Astrocyte (in vitro differentiated cells and primary cell): ENCODE measurements around the gene FABP7. TPM values are rescaled to one million over a fixed set of nuclear protein-coding genes. Genes with fewer than 3 reads are reported as not detected.
"Not testable (repeated sequence)": the region's sequence is repeated elsewhere in the genome, so short reads cannot be mapped to it uniquely, and the experiment has no call there.

Experiments
- DNase-seq: peaks from one replicate; pipeline ENCODE4 v3.0.0-alpha.2; 2010; ENCODE audit warnings: low read depth
- FAIRE-seq: peaks from 2 replicates; lab custom pipeline; 2011; peaks lifted over from hg19 to GRCh38; lab: Jason Lieb, UNC
- H2AFZ ChIP-seq: 2 replicates; pipeline ENCODE4 v1.6.0; 2012; ENCODE audit warnings: low read depth, low read length, inconsistent platforms
- H3K27ac ChIP-seq: 2 replicates; pipeline ENCODE4 v1.5.1; 2011; ENCODE audit warnings: low read depth, low read length, inconsistent platforms
- H3K27me3 ChIP-seq: 2 replicates; pipeline ENCODE4 v1.6.0; 2011; ENCODE audit warnings: low read length, inconsistent platforms; ENCODE audit not compliant: insufficient read depth
- H3K36me3 ChIP-seq: 2 replicates; pipeline ENCODE4 v1.5.1; 2011; ENCODE audit warnings: low read length, inconsistent platforms; ENCODE audit not compliant: insufficient read depth
- H3K4me1 ChIP-seq: 2 replicates; pipeline ENCODE4 v1.5.1; 2011; ENCODE audit warnings: low read length, inconsistent platforms; ENCODE audit not compliant: insufficient read depth
- H3K4me2 ChIP-seq: 2 replicates; pipeline ENCODE4 v1.6.0; 2012; ENCODE audit warnings: low read length, inconsistent platforms
- H3K4me3 ChIP-seq: 2 replicates; pipeline ENCODE4 v1.5.1; 2011; ENCODE audit warnings: low read depth, mild to moderate bottlenecking, low read length, inconsistent platforms; ENCODE audit not compliant: insufficient read depth
- H3K79me2 ChIP-seq: 2 replicates; pipeline ENCODE4 v1.6.0; 2012; ENCODE audit warnings: mild to moderate bottlenecking, low read length, inconsistent platforms; ENCODE audit not compliant: insufficient read depth
- H3K9ac ChIP-seq: 2 replicates; pipeline ENCODE4 v1.6.0; 2012; ENCODE audit warnings: mild to moderate bottlenecking, low read length, inconsistent platforms
- H3K9me3 ChIP-seq: 2 replicates; pipeline ENCODE4 v1.5.1; 2012; ENCODE audit warnings: low read depth, mild to moderate bottlenecking, low read length, inconsistent platforms; ENCODE audit not compliant: insufficient read depth
- H4K20me1 ChIP-seq: 2 replicates; pipeline ENCODE4 v1.6.0; 2012; ENCODE audit warnings: low read length, inconsistent platforms; ENCODE audit not compliant: insufficient read depth
- H3K27ac Mint-ChIP-seq: one replicate; pipeline ENCODE4 v1.8.0; 2021; ENCODE audit warnings: mild to moderate bottlenecking, mixed read lengths; ENCODE audit not compliant: unreplicated experiment
- H3K27me3 Mint-ChIP-seq: one replicate; pipeline ENCODE4 v1.8.0; 2021; ENCODE audit warnings: low read depth, mixed read lengths; ENCODE audit not compliant: unreplicated experiment
- H3K36me3 Mint-ChIP-seq: one replicate; pipeline ENCODE4 v1.8.0; 2021; ENCODE audit warnings: low read depth, mixed read lengths; ENCODE audit not compliant: unreplicated experiment
- H3K4me1 Mint-ChIP-seq: one replicate; pipeline ENCODE4 v1.8.0; 2021; ENCODE audit warnings: low read depth, mixed read lengths; ENCODE audit not compliant: unreplicated experiment
- H3K4me3 Mint-ChIP-seq: one replicate; pipeline ENCODE4 v1.8.0; 2021; ENCODE audit warnings: mild to moderate bottlenecking, moderate library complexity, mixed read lengths; ENCODE audit not compliant: unreplicated experiment
- H3K9me3 Mint-ChIP-seq: one replicate; pipeline ENCODE4 v1.8.0; 2021; ENCODE audit warnings: mild to moderate bottlenecking, mixed read lengths; ENCODE audit not compliant: unreplicated experiment
- CTCF ChIP-seq: IDR thresholded peaks from 2 replicates; pipeline ENCODE4 v1.5.1; 2011; ENCODE audit warnings: low read depth, mild to moderate bottlenecking, inconsistent platforms, low read length, moderate library complexity; ENCODE audit not compliant: insufficient read depth
- EZH2 ChIP-seq: IDR thresholded peaks from 2 replicates; pipeline ENCODE4 v1.6.1; 2012; ENCODE audit warnings: mild to moderate bottlenecking, low read length, inconsistent platforms; ENCODE audit not compliant: insufficient read depth
- total RNA-seq: library from RNA; stranded (reverse); gene quantifications from 2 replicates; pipeline ENCODE4 v1.2.1, GENCODE V29; 2021

The FABP7 gene
- total RNA-seq, 1 donor from 2014 or later: 1.1 TPM

GRCh38 chr6:122740936-122741335, 38.6 kb upstream of the FABP7 start:
- DNase-seq: no peak
- Histone ChIP-seq H3K4me2 (no peak overlapping the region), H3K9ac (no peak overlapping the region), H3K27ac (no peak overlapping the region), H3K4me3 (no peak overlapping the region), H3K9me3 (no peaks in the 10 kb centered on the region), H4K20me1 (no peaks in the 10 kb centered on the region), H3K79me2 (no peaks in the 10 kb centered on the region), H2AFZ (no peak overlapping the region), H3K27me3 (no peaks in the 10 kb centered on the region), H3K4me1 (no peaks in the 10 kb centered on the region), H3K36me3 (no peaks in the 10 kb centered on the region)
- H3K27me3 Mint-ChIP-seq: no peaks in the 10 kb centered on the region
- TF ChIP-seq CTCF: no peak
- no peak for TF ChIP-seq EZH2
- FAIRE-seq: no peak
- no peaks in the 10 kb centered on the region for H3K36me3 Mint-ChIP-seq
- H3K4me1 Mint-ChIP-seq: peaks cover 3% of the 10 kb centered on the region
- no peak overlapping the region for H3K27ac Mint-ChIP-seq
- H3K4me3 Mint-ChIP-seq: no peak overlapping the region
- peaks cover 2% of the 10 kb centered on the region for H3K9me3 Mint-ChIP-seq

GRCh38 chr6:122744247-122744646, 35.3 kb upstream of the FABP7 start:
- DNase-seq, H3K4me1 ChIP-seq, H3K9me3 Mint-ChIP-seq, H3K36me3 ChIP-seq, H3K4me2 ChIP-seq, H3K27me3 ChIP-seq, H3K4me3 ChIP-seq, H4K20me1 ChIP-seq, H3K79me2 ChIP-seq, FAIRE-seq, H3K36me3 Mint-ChIP-seq, H3K4me1 Mint-ChIP-seq, H3K27me3 Mint-ChIP-seq, H3K4me3 Mint-ChIP-seq, H3K9ac ChIP-seq, H3K27ac ChIP-seq, H3K9me3 ChIP-seq, H3K27ac Mint-ChIP-seq, H2AFZ ChIP-seq: not testable (repeated sequence)

GRCh38 chr6:122744856-122745255, 34.7 kb upstream of the FABP7 start:
- H3K9me3 ChIP-seq, H3K9ac ChIP-seq, H4K20me1 ChIP-seq, DNase-seq, H3K4me1 Mint-ChIP-seq, H3K4me1 ChIP-seq, H3K36me3 ChIP-seq, H3K36me3 Mint-ChIP-seq, H3K4me3 ChIP-seq, H3K27ac ChIP-seq, H3K4me2 ChIP-seq, H2AFZ ChIP-seq, H3K27me3 ChIP-seq, H3K27me3 Mint-ChIP-seq, H3K4me3 Mint-ChIP-seq, H3K27ac Mint-ChIP-seq, H3K9me3 Mint-ChIP-seq, FAIRE-seq, H3K79me2 ChIP-seq: not testable (repeated sequence)

- Histone ChIP-seq H3K4me2 (no peak overlapping the region), H3K27ac (no peak overlapping the region), H3K9ac (no peak overlapping the region), H3K9me3 (no peaks in the 10 kb centered on the region), H3K4me3 (no peak overlapping the region), H4K20me1 (no peaks in the 10 kb centered on the region), H2AFZ (no peak overlapping the region), H3K27me3 (no peaks in the 10 kb centered on the region), H3K79me2 (no peaks in the 10 kb centered on the region), H3K36me3 (no peaks in the 10 kb centered on the region), H3K4me1 (no peaks in the 10 kb centered on the region)
- TF ChIP-seq CTCF (no peak), EZH2 (no peak)
- Mint-ChIP-seq H3K4me3 (no peak overlapping the region), H3K4me1 (no peaks in the 10 kb centered on the region), H3K27me3 (no peaks in the 10 kb centered on the region), H3K9me3 (peaks cover 7% of the 10 kb centered on the region), H3K27ac (no peak overlapping the region), H3K36me3 (no peaks in the 10 kb centered on the region)
- FAIRE-seq: no peak
- no peak for DNase-seq
These were observed 32.8 kb upstream of the FABP7 start for GRCh38 chr6:122746688-122747087.
